Epidermal melanocyte (primary cell): ENCODE measurements around the gene IL18BP.

Experiments used
- DNase-seq: peaks from one replicate; pipeline ENCODE4 v3.0.0; 2011; ENCODE audit warnings: low spot score; ENCODE audit not compliant: insufficient read length

Gene IL18BP

GRCh38 chr11:71996517-71996916 is 2.2 kb upstream of the IL18BP start:
- DNase-seq, result no peak

DNA sequence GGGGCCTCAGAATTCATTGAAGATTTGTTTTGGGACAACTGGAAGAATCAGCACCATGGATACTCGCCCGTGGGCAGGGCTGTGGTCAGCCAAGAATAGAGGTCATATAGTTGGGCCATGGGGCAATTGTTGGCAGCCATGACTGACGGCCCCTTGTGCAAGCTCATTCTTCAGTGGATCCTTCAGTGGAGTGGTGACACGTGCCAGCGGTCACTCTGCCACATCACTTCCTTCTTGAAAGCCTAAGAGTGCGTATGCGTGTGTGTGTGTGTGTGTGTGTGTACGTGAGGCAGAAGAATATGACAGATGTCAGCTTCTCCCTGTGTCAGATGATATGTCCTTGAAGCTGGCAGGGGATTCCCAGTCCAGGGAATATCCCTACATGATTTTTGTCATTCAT is 1.8 kb upstream of the IL18BP start:
- DNase-seq, result no peak

GRCh38 chr11:71997594-71997993 is 1.1 kb upstream of the IL18BP start:
- DNase-seq, result no peak

- DNase-seq, result no peak
These were observed 648 bp upstream of the IL18BP start for GRCh38 chr11:71998061-71998460.

- DNase-seq, result no peak
These were observed 653 bp downstream of the IL18BP start for GRCh38 chr11:71999362-71999761.

DNA sequence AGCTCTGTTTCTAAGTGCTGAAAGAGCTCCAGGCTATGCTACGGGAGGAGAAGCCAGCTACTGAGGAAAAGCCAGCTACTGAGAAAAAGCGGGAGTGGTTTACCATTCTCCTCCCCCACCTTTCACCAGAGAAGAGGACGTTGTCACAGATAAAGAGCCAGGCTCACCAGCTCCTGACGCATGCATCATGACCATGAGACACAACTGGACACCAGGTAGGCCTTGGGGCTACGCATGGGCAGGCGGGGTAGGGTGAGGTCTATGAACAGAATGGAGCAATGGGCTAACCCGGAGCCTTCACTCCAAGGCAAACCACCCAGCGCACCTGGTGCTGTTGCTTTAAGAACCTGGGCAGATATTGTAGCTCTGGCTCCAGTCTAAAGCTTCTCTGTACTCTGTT is 1.1 kb downstream of the IL18BP start:
- no peak for DNase-seq

GRCh38 chr11:72000202-72000867 is 1.6 kb downstream of the IL18BP start:
- DNase-seq, result no peak

- no peak for DNase-seq
These were observed 2.6 kb downstream of the IL18BP start for GRCh38 chr11:72001285-72001684.

DNA sequence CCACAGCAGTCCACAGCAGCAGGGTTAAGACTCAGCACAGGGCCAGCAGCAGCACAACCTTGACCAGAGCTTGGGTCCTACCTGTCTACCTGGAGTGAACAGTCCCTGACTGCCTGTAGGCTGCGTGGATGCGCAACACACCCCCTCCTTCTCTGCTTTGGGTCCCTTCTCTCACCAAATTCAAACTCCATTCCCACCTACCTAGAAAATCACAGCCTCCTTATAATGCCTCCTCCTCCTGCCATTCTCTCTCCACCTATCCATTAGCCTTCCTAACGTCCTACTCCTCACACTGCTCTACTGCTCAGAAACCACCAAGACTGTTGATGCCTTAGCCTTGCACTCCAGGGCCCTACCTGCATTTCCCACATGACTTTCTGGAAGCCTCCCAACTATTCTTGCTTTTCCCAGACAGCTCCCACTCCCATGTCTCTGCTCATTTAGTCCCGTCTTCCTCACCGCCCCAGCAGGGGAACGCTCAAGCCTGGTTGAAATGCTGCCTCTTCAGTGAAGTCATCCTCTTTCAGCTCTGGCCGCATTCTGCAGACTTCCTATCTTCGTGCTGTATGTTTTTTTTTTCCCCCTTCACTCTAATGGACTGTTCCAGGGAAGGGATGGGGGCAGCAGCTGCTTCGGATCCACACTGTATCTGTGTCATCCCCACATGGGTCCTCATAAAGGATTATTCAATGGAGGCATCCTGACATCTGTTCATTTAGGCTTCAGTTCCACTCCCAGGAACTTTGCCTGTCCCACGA is 3.3 kb downstream of the IL18BP start:
- DNase-seq, result no peak

DNA sequence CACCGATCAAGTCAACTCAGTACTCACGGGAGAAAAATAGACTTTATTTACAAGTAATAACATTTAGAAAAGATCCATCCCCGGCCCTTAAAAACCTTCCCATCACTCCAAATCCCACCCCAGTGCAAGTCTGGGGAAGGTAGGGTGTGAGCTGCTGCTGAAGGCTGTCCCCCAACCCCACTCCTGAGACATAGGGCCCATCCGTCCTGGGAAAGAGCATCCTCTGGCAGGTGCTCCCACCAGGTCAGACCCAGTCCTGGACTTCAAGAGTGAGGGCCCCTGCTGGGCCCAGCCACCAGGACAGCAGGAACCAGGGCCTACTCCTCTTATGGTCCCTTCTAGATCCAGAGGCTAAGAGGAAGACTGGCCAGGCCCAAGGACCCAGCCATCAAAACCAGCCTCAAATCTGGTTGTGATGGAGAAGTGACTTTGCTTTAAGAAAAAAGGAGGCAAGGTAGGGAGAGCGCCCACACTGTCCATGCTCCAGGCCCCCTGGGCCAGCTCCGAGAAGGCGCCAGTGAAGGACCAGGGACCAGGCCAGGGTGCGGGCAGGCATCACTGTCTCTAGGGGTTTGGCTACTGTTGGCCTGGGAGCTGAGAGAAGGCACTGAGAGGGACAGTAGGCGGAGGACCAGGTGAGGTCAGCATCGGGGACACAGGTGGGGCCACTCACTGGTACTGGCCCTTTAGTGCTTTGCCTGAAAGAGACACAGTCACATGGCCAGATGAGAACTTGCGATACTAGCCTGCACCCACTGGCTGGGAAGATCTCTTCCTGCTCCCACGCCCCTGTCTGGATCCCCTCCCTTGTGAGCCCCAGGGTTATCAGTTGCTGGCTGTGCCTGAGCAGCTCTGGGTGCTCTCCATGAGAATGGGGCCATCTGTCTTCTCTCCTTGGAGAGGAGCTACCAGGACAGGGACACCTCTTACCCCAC is 4.4 kb downstream of the IL18BP start:
- DNase-seq, result no peak

GRCh38 chr11:72003776-72004171 is 5.1 kb downstream of the IL18BP start:
- no peak for DNase-seq

- no peak for DNase-seq
These were observed 6.0 kb downstream of the IL18BP start for GRCh38 chr11:72004515-72005346.

DNA sequence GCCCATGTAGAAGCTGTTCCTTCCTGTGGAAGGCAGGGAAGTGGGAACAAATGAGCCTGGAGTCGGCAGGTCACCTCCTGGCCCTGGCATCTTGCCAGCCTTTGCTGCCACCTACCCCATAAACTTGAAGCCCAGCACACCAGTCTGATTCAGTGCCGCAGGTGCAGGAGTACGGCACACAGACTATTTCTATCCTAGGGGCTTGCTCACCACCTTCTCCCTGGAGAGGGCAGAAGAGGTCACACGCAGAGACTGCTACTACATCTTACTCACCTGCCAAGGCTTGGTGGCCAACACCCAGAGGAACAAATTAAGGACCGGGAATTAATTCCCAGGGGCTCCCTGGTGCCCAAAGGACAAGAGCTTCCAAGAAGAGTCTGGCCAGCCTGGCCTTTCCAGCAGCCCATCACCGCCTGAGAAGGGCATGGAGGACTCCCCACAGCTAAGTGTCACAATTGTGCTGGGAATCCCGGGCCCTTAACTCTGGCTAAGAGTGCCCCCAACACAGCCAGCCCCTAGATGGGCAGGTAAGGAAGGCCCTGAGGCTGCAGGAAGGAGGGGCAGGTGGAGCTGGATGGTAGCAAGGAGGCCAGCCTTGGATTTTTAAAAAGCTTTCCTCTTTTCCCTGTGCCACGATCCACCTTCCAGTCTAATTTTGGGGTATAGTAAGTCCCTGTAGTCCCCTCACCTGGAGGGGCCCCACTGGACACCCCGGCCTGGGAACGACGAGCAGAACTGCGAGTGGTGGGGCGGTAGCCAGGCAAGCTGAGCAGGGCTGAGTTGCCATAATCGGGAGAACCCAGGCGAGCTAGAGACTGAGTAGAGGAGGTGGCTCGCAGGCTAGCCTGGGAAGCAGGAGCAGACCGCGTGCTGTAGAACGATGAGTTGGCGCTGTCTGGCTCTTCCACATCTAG is 6.9 kb downstream of the IL18BP start:
- DNase-seq, result no peak

GRCh38 chr11:72006309-72007088 is 7.8 kb downstream of the IL18BP start:
- no peak for DNase-seq

DNA sequence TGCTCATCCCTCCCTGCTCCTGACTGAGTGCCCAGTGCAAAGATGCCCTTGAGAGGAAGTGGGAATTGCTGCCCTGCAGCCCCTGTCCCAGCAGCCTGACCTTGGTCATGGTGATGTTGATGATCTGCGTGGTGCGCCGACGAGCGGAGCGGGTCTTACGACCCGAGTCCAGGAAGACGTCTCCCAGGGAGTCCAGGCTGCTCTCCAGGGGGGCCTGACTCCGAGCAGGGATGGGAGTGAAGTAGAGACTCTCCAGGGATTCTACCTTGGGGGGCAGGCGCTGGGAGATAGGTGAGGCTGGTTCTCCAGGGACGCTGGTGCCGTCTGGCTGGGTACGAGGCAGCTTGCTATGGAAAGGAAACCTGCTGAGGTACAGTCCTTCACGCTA is 8.4 kb downstream of the IL18BP start:
- DNase-seq, result no peak

DNA sequence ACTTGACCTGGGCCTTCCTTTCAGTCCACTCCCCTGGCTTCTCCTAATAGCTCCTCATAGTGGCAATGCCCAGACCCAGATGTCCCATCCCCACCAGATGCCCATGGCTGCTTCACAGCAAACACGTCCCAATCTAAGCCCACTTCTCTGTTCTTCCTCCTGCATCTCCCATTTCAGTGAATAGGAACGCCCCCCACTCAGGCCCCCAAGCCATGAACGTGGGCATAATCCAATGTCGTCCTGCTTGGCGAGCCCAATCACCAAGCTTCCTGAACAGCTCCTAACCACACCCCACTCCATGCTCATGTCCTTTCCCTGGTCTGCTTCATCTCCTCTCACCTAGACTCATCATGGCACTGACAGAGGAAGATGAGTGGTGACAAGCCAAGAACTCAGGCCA is 8.9 kb downstream of the IL18BP start:
- DNase-seq, result no peak

GRCh38 chr11:72008728-72009127 is 10.0 kb downstream of the IL18BP start:
- no peak for DNase-seq

DNA sequence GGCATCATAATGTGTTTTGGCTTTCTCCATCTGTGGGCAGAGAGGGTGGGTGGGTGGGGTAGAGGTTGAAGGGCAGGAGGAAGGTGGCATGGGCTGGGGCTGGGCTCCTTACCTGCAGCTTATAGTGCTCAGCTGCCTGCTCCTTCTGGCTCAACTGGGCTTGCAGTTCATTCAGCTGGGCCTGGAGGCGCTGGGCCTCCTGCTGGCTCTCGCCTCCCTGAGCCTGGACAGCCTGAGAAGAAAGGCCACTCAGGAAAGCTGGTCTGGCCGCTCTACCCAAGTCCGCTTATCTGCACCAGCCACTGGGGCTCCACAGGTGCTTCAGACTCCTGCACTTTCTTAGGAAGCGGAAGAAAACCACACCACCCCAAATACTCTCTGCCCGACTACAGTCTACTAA is 10.4 kb downstream of the IL18BP start:
- DNase-seq, result no peak

DNA sequence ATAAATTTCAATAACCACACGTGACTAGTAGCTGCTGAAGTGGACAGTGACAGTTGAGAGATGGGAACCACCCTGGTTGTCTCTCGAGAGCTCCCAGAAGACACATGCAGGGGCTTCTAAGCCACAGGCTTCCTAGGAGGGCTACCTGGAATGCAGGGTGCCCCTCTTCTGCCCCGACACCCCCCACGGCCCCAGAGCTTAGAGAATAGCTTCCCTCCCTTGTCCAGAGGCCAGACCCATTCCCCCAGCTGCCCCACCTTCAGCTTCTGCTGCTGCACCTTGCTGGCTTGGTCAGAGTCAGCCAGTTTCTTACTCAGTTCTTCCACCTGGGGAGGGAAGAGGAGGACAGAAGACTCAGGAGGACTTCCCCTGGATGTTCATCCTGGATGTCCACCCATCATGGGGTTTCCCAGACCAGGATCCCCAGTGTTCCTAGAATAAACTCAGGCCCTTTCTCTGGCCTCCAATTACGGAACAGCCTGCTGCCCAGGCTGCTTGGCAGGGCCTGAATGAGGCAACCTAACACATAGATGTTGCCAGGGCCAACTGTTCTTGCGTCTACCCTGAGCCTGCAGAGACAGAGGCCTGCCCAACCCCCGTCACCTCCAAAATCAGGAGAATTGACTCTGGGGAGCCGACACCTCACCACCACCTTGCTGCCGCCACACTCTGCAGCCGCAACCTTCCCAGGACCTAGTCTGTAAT is 12.0 kb downstream of the IL18BP start:
- DNase-seq, result no peak
